DND-41 (cell line): ENCODE results near the gene AMN1.
"Not testable (repeated sequence)": the region's sequence is repeated elsewhere in the genome, so short reads cannot be mapped to it uniquely, and the experiment has no call there.

Experiments
- ATAC-seq: fragments of 200-7000 bp; cut with Tn5 transposase; 3 replicates; pipeline ENCODE4 v1.9.1; 2021; ENCODE audit warnings: low read depth; ENCODE audit not compliant: insufficient read depth
- DNase-seq: peaks from one replicate; pipeline ENCODE4 v3.0.0-alpha.2; 2020
- H2AFZ ChIP-seq: 2 replicates; pipeline ENCODE4 v1.6.0; 2012; ENCODE audit warnings: low read depth, low read length
- H3K27ac ChIP-seq: 2 replicates; pipeline ENCODE4 v1.5.1; 2012; ENCODE audit warnings: low read length, inconsistent platforms
- H3K27me3 ChIP-seq: fragments of 200-600 bp; sonication (generic); 2 replicates; pipeline ENCODE4 v1.6.0; 2012; ENCODE audit warnings: low read length, mild to moderate bottlenecking, inconsistent platforms; ENCODE audit not compliant: insufficient read depth, poor library complexity
- H3K36me3 ChIP-seq: 2 replicates; pipeline ENCODE4 v1.5.1; 2012; ENCODE audit warnings: low read length, inconsistent platforms; ENCODE audit not compliant: insufficient read depth
- H3K4me1 ChIP-seq: 2 replicates; pipeline ENCODE4 v1.5.1; 2012; ENCODE audit warnings: mild to moderate bottlenecking, low read length; ENCODE audit not compliant: insufficient read depth
- H3K4me2 ChIP-seq: 2 replicates; pipeline ENCODE4 v1.6.0; 2012; ENCODE audit warnings: mild to moderate bottlenecking, moderate library complexity, low read length, inconsistent platforms; ENCODE audit not compliant: insufficient read depth
- H3K4me3 ChIP-seq, 2 experiments: fragments of 200-600 bp in 1 of 2; shearing (Covaris generic) in 1 of 2; 2 replicates each; pipeline ENCODE4 v1.5.1; 2012 to 2016; ENCODE audit warnings: inconsistent platforms in 2 of 2, low read length in 2 of 2, mild to moderate bottlenecking in 2 of 2, low read depth in 1 of 2, moderate library complexity in 1 of 2
- H3K79me2 ChIP-seq: 2 replicates; pipeline ENCODE4 v1.6.0; 2012; ENCODE audit warnings: low read length, inconsistent platforms; ENCODE audit not compliant: insufficient read depth
- H3K9ac ChIP-seq: 2 replicates; pipeline ENCODE4 v1.6.0; 2012; ENCODE audit warnings: low read depth, mild to moderate bottlenecking, inconsistent platforms, low read length, moderate library complexity
- H3K9me3 ChIP-seq: 2 replicates; pipeline ENCODE4 v1.5.1; 2012; ENCODE audit warnings: low read length, moderate library complexity, mild to moderate bottlenecking, inconsistent platforms; ENCODE audit not compliant: insufficient read depth, severe bottlenecking
- H4K20me1 ChIP-seq: 2 replicates; pipeline ENCODE4 v1.6.0; 2012; ENCODE audit warnings: low read length; ENCODE audit not compliant: insufficient read depth
- EZH2 ChIP-seq: IDR thresholded peaks from 3 replicates; pipeline ENCODE4 v1.6.1; 2012; ENCODE audit warnings: borderline replicate concordance, low read depth, mild to moderate bottlenecking, moderate library complexity, low read length, inconsistent platforms; ENCODE audit not compliant: severe bottlenecking
- TF ChIP-seq, protein P1 (sequence below): IDR thresholded peaks from 2 replicates; pipeline ENCODE4 v1.5.1; 2012; ENCODE audit warnings: borderline replicate concordance, low read length, moderate library complexity, mild to moderate bottlenecking; ENCODE audit not compliant: poor library complexity, severe bottlenecking; ENCODE audit errors: extremely low read depth

AMN1 gene

GRCh38 chr12:31716998-31717397 lies 11.8 kb downstream of the AMN1 start:
- not testable (repeated sequence) for H3K4me1 ChIP-seq, H3K4me2 ChIP-seq

GRCh38 chr12:31715283-31715825 lies 13.5 kb downstream of the AMN1 start:
- Histone ChIP-seq H2AFZ (no peak overlapping the region), H3K36me3 (peaks cover 9% of the 10 kb centered on the region), H3K4me3 (no peak overlapping the region), H3K9me3 (peaks cover 4% of the 10 kb centered on the region), H3K79me2 (no peaks in the 10 kb centered on the region; the same call in 1 of the 2 replicates), H3K4me1 (no peaks in the 10 kb centered on the region), H3K27ac (no peak overlapping the region), H3K27me3 (no peaks in the 10 kb centered on the region), H4K20me1 (no peaks in the 10 kb centered on the region), H3K4me2 (no peak overlapping the region), H3K9ac (no peak overlapping the region)
- ATAC-seq (no peak), DNase-seq (no peak)
- no peak for TF ChIP-seq EZH2
- TF ChIP-seq, protein P1, sequence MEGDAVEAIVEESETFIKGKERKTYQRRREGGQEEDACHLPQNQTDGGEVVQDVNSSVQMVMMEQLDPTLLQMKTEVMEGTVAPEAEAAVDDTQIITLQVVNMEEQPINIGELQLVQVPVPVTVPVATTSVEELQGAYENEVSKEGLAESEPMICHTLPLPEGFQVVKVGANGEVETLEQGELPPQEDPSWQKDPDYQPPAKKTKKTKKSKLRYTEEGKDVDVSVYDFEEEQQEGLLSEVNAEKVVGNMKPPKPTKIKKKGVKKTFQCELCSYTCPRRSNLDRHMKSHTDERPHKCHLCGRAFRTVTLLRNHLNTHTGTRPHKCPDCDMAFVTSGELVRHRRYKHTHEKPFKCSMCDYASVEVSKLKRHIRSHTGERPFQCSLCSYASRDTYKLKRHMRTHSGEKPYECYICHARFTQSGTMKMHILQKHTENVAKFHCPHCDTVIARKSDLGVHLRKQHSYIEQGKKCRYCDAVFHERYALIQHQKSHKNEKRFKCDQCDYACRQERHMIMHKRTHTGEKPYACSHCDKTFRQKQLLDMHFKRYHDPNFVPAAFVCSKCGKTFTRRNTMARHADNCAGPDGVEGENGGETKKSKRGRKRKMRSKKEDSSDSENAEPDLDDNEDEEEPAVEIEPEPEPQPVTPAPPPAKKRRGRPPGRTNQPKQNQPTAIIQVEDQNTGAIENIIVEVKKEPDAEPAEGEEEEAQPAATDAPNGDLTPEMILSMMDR, result no peak

More at GRCh38 chr12:31716998-31717397, 11.8 kb downstream of the AMN1 start:
- not testable (repeated sequence) for H2AFZ ChIP-seq, H3K27me3 ChIP-seq, H3K4me3 ChIP-seq, H3K9ac ChIP-seq, H3K9me3 ChIP-seq, H3K36me3 ChIP-seq, H3K27ac ChIP-seq, H4K20me1 ChIP-seq, DNase-seq, ATAC-seq
- peaks cover 10% of the 10 kb centered on the region; the same call in 1 of the 2 replicates for H3K79me2 ChIP-seq

DNA sequence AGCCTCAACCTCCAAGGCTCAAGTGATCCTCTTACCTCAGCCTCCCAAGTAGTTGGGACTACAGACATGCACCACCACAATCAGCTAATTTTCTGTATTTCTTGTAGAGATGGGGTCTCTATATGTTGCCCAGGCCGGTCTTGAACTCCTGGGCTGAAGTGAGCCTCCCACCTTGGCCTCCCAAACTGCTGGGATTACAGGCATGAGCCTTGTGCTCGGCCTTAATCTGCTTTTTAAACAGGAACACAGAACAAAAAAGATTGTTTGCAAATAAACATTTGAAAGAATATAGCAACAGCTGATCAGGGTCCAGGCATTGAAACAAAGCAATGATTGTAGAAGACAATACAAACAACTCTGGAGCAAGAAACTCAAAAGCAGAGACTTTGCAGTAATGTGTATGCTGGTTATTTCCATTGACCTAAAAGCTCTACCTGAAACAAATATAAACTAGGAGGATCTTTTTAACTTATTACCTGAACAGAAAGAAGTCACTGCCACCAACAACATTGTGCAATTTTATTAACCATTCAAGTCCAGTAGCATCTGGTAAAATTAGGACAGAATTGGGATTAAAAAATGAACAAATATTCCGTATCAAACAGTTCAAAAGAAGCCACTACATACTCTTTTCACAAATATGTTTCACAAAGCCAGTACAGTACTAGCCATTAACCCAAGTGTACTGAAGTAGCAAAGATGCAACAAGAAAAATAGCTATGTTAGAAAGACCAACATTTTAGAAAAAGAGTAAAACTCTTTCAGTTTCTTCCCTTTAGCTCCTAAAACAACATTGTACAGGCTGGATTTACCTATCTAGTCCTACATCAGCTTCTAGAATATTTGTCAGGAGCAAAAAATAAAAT lies 14.2 kb downstream of the AMN1 start:
- no peaks in the 10 kb centered on the region for H3K79me2 ChIP-seq
- DNase-seq (no peak), ATAC-seq (no peak)
- H3K4me1 ChIP-seq, result no peaks in the 10 kb centered on the region
- H3K27me3 ChIP-seq, result no peaks in the 10 kb centered on the region
- H3K4me2 ChIP-seq, result no peak overlapping the region
- TF ChIP-seq EZH2, result no peak
- TF ChIP-seq, protein P1, result no peak
- H3K9me3 ChIP-seq, result peaks cover 4% of the 10 kb centered on the region
- no peaks in the 10 kb centered on the region for H4K20me1 ChIP-seq
- peaks cover 9% of the 10 kb centered on the region for H3K36me3 ChIP-seq
- no peak overlapping the region for H3K4me3 ChIP-seq
- H2AFZ ChIP-seq, result no peak overlapping the region
- H3K27ac ChIP-seq, result no peak overlapping the region
- no peak overlapping the region for H3K9ac ChIP-seq

- TF ChIP-seq, protein P1, result no peak
- no peak overlapping the region for H3K4me2 ChIP-seq
- H2AFZ ChIP-seq, result no peak overlapping the region
- no peaks in the 10 kb centered on the region for H3K27me3 ChIP-seq
- no peaks in the 10 kb centered on the region for H4K20me1 ChIP-seq
- peaks cover 6% of the 10 kb centered on the region for H3K9me3 ChIP-seq
- H3K36me3 ChIP-seq, result peaks cover 3% of the 10 kb centered on the region; the same call in 1 of the 2 replicates
- H3K79me2 ChIP-seq, result no peaks in the 10 kb centered on the region
- H3K27ac ChIP-seq, result no peak overlapping the region
- ATAC-seq, result no peak
- H3K4me3 ChIP-seq, result no peak overlapping the region
- no peak overlapping the region for H3K9ac ChIP-seq
- DNase-seq, result no peak
- H3K4me1 ChIP-seq, result no peaks in the 10 kb centered on the region
Measured at GRCh38 chr12:31712877-31713276, 15.9 kb downstream of the AMN1 start.
